CD4-positive, CD25-positive, alpha-beta regulatory T cell (primary cell): ENCODE results near the gene NPEPL1. TPM values are rescaled to one million over a fixed set of nuclear protein-coding genes. Genes with fewer than 3 reads are reported as not detected.

ENCODE experiments used
- ATAC-seq, 2 donors: fragments of 150-1000 bp; cut with Tn5 transposase; one replicate each; pipeline ENCODE4 v1.10.0; 2021; ENCODE audit warnings: low read depth in 2 of 2, moderate number of reproducible peaks in 2 of 2, moderate library complexity in 1 of 2
- DNase-seq, 3 donors: peaks; one replicate each; pipeline versions ENCODE4 v3.0.0 to v3.0.0-alpha.2; 2012 to 2022; ENCODE audit warnings: mixed read lengths in 1 of 3
- H3K27ac ChIP-seq: one replicate; pipeline ENCODE4 v1.7.0; 2013; ENCODE audit warnings: mild to moderate bottlenecking, low read length; ENCODE audit not compliant: insufficient read depth, poor library complexity, severe bottlenecking
- H3K27me3 ChIP-seq: one replicate; pipeline ENCODE4 v1.7.0; 2013; ENCODE audit warnings: low read length; ENCODE audit not compliant: control insufficient read depth, insufficient read depth
- H3K36me3 ChIP-seq: one replicate; pipeline ENCODE4 v1.7.0; 2013; ENCODE audit warnings: mild to moderate bottlenecking, low read length, moderate library complexity; ENCODE audit not compliant: control insufficient read depth, insufficient read depth
- H3K4me1 ChIP-seq: 2 replicates; pipeline ENCODE4 v1.7.0; 2013; ENCODE audit warnings: mild to moderate bottlenecking, low read length; ENCODE audit not compliant: insufficient read depth, control insufficient read depth, poor library complexity, severe bottlenecking
- H3K4me3 ChIP-seq: one replicate; pipeline ENCODE4 v1.7.0; 2013; ENCODE audit warnings: low read depth, mild to moderate bottlenecking, low read length, moderate library complexity
- H3K9me3 ChIP-seq, 2 experiments: 1 replicate in 1 of 2; 2 replicates in 1 of 2; pipeline ENCODE4 v1.7.0; 2013; ENCODE audit warnings: low read length in 2 of 2, mild to moderate bottlenecking in 1 of 2, moderate library complexity in 1 of 2; ENCODE audit not compliant: control insufficient read depth in 2 of 2
- H3K27ac Mint-ChIP-seq, 3 donors: one replicate each; pipeline ENCODE4 v1.8.0; 2020 to 2022; ENCODE audit warnings: mild to moderate bottlenecking in 3 of 3, mixed read lengths in 3 of 3, moderate library complexity in 2 of 3
- H3K27me3 Mint-ChIP-seq: one replicate; pipeline ENCODE4 v1.8.0; 2022; ENCODE audit warnings: mild to moderate bottlenecking, mixed read lengths
- H3K36me3 Mint-ChIP-seq: one replicate; pipeline ENCODE4 v1.8.0; 2020; ENCODE audit warnings: mixed read lengths
- H3K4me1 Mint-ChIP-seq, 4 donors: one replicate each; pipeline ENCODE4 v1.8.0; 2020 to 2022; ENCODE audit warnings: mixed read lengths in 4 of 4, mild to moderate bottlenecking in 1 of 4
- H3K4me3 Mint-ChIP-seq, 4 donors: one replicate each; pipeline ENCODE4 v1.8.0; 2020 to 2022; ENCODE audit warnings: mild to moderate bottlenecking in 4 of 4, mixed read lengths in 4 of 4, moderate library complexity in 3 of 4
- H3K9me3 Mint-ChIP-seq, 7 donors: one replicate each; pipeline ENCODE4 v1.8.0; 2020 to 2022; ENCODE audit warnings: mixed read lengths in 7 of 7, mild to moderate bottlenecking in 3 of 7, moderate library complexity in 2 of 7
- polyA plus RNA-seq, 4 donors: library from polyadenylated mRNA; unstranded; fragments of 300-500 nt; fragmentation: Illumina TruSeq; gene quantifications; one replicate each; pipeline ENCODE4 v1.2.3, GENCODE V29; 2021
- total RNA-seq: library from RNA; stranded (reverse); gene quantifications from one replicate; pipeline ENCODE4 v1.2.3, GENCODE V29; 2022

Gene NPEPL1
- total and polyA plus RNA-seq, 5 donors from 2014 or later = 7.7 to 62.2 (median 8.3) TPM

- Mint-ChIP-seq H3K27ac (peak overlapping the region; percentile 92 to 100 (median 99)), H3K36me3 (peaks cover 9% of the 10 kb centered on the region)
- no peaks in the 10 kb centered on the region for H3K27me3 ChIP-seq
Observed at GRCh38 chr20:58659841-58660240, 32.8 kb upstream of the NPEPL1 start.

GRCh38 chr20:58660855-58661597 is 31.6 kb upstream of the NPEPL1 start:
- Mint-ChIP-seq H3K27ac (peak overlapping the region; percentile 98 to 100 (median 99)), H3K27me3 (no peaks in the 10 kb centered on the region), H3K9me3 (no peaks in the 10 kb centered on the region), H3K4me3 (peak overlapping the region; percentile 85 to 94 (median 92)), H3K36me3 (peaks cover 13% of the 10 kb centered on the region), H3K4me1 (peaks cover 53 to 87% (median 67%) of the 10 kb centered on the region in 4 donors)
- DNase-seq (peak; percentile 48 to 78 (median 71)), ATAC-seq (peak; percentile 82 to 83)
- Histone ChIP-seq H3K4me3 (peak overlapping the region; percentile 90), H3K27me3 (no peaks in the 10 kb centered on the region), H3K9me3 (no peaks in the 10 kb centered on the region), H3K27ac (peak overlapping the region; percentile 94), H3K4me1 (peaks cover 75% of the 10 kb centered on the region), H3K36me3 (no peaks in the 10 kb centered on the region)

More at GRCh38 chr20:58659841-58660240, 32.8 kb upstream of the NPEPL1 start:
- H3K27me3 Mint-ChIP-seq = no peaks in the 10 kb centered on the region
- peaks cover 54 to 91% (median 70%) of the 10 kb centered on the region in 4 donors for H3K4me1 Mint-ChIP-seq
- ATAC-seq (peak; percentile 62 to 66), DNase-seq (peak in 1 of 3 donors; percentile 74)
- H3K4me3 Mint-ChIP-seq = peak overlapping the region; percentile 85 to 94 (median 86)
- H3K27ac ChIP-seq = peak overlapping the region; percentile 94
- no peaks in the 10 kb centered on the region for H3K9me3 ChIP-seq
- no peaks in the 10 kb centered on the region for H3K9me3 Mint-ChIP-seq
- H3K4me3 ChIP-seq = peak overlapping the region; percentile 90
- H3K36me3 ChIP-seq = peaks cover 4% of the 10 kb centered on the region
- H3K4me1 ChIP-seq = peaks cover 81% of the 10 kb centered on the region

- H3K4me3 ChIP-seq = peak overlapping the region; percentile 90
- H3K4me1 ChIP-seq = peaks cover 67% of the 10 kb centered on the region
- DNase-seq (peak in 1 of 3 donors; percentile 29), ATAC-seq (peak; percentile 4 to 12)
- H3K36me3 ChIP-seq = peaks cover 3% of the 10 kb centered on the region
- peak overlapping the region; percentile 85 to 94 (median 92) for H3K4me3 Mint-ChIP-seq
- H3K4me1 Mint-ChIP-seq = peaks cover 48 to 87% (median 62%) of the 10 kb centered on the region in 4 donors
- H3K27ac Mint-ChIP-seq = peak overlapping the region; percentile 98 to 100 (median 99)
- peak overlapping the region; percentile 94 for H3K27ac ChIP-seq
- peaks cover 17% of the 10 kb centered on the region for H3K36me3 Mint-ChIP-seq
- no peaks in the 10 kb centered on the region for H3K27me3 Mint-ChIP-seq
- H3K9me3 Mint-ChIP-seq = no peaks in the 10 kb centered on the region
- H3K27me3 ChIP-seq = no peaks in the 10 kb centered on the region
- no peaks in the 10 kb centered on the region for H3K9me3 ChIP-seq
Observed at GRCh38 chr20:58661598-58662473, 30.8 kb upstream of the NPEPL1 start.

GRCh38 chr20:58664331-58664730 is 28.3 kb upstream of the NPEPL1 start:
- Histone ChIP-seq H3K9me3 (no peaks in the 10 kb centered on the region), H3K27ac (peak overlapping the region; percentile 94), H3K4me1 (peaks cover 43% of the 10 kb centered on the region), H3K27me3 (no peaks in the 10 kb centered on the region), H3K36me3 (peaks cover 19% of the 10 kb centered on the region), H3K4me3 (no peak overlapping the region)
- Mint-ChIP-seq H3K27ac (peak overlapping the region; percentile 60 to 91 (median 85)), H3K9me3 (no peaks in the 10 kb centered on the region), H3K27me3 (no peaks in the 10 kb centered on the region), H3K4me3 (no peak overlapping the region), H3K4me1 (peaks cover 34 to 76% (median 53%) of the 10 kb centered on the region in 4 donors), H3K36me3 (peaks cover 24% of the 10 kb centered on the region)
- no peak for DNase-seq
- ATAC-seq = no peak

GRCh38 chr20:58664883-58665282 is 27.7 kb upstream of the NPEPL1 start:
- peaks cover 24% of the 10 kb centered on the region for H3K36me3 Mint-ChIP-seq
- H3K4me3 Mint-ChIP-seq = no peak overlapping the region
- peaks cover 37% of the 10 kb centered on the region for H3K4me1 ChIP-seq
- H3K9me3 ChIP-seq = no peaks in the 10 kb centered on the region
- ATAC-seq (no peak), DNase-seq (no peak)
- H3K27ac ChIP-seq = peak overlapping the region; percentile 94
- no peaks in the 10 kb centered on the region for H3K27me3 Mint-ChIP-seq
- no peak overlapping the region for H3K4me3 ChIP-seq
- H3K36me3 ChIP-seq = peaks cover 25% of the 10 kb centered on the region
- peaks cover 29 to 77% (median 52%) of the 10 kb centered on the region in 4 donors for H3K4me1 Mint-ChIP-seq
- no peaks in the 10 kb centered on the region for H3K27me3 ChIP-seq
- H3K9me3 Mint-ChIP-seq = no peaks in the 10 kb centered on the region
- peak overlapping the region; percentile 85 to 91 (median 85) for H3K27ac Mint-ChIP-seq

GRCh38 chr20:58665606-58666005 is 27.0 kb upstream of the NPEPL1 start:
- H3K27ac ChIP-seq = peak overlapping the region; percentile 94
- H3K27ac Mint-ChIP-seq = peak overlapping the region; percentile 85 to 91 (median 85)
- H3K4me1 ChIP-seq = peaks cover 30% of the 10 kb centered on the region
- H3K36me3 ChIP-seq = peaks cover 32% of the 10 kb centered on the region
- no peaks in the 10 kb centered on the region for H3K27me3 ChIP-seq
- no peaks in the 10 kb centered on the region for H3K9me3 ChIP-seq
- H3K4me3 Mint-ChIP-seq = no peak overlapping the region
- no peak for ATAC-seq
- no peak overlapping the region for H3K4me3 ChIP-seq
- peaks cover 23 to 76% (median 45%) of the 10 kb centered on the region in 4 donors for H3K4me1 Mint-ChIP-seq
- H3K9me3 Mint-ChIP-seq = no peaks in the 10 kb centered on the region
- DNase-seq = no peak
- H3K27me3 Mint-ChIP-seq = no peaks in the 10 kb centered on the region
- peaks cover 28% of the 10 kb centered on the region for H3K36me3 Mint-ChIP-seq

GRCh38 chr20:58666702-58667101 is 25.9 kb upstream of the NPEPL1 start:
- H3K9me3 Mint-ChIP-seq = no peaks in the 10 kb centered on the region

More at GRCh38 chr20:58666702-58667101, 25.9 kb upstream of the NPEPL1 start:
- Histone ChIP-seq H3K36me3 (peaks cover 38% of the 10 kb centered on the region), H3K4me1 (peaks cover 19% of the 10 kb centered on the region), H3K27me3 (no peaks in the 10 kb centered on the region), H3K27ac (no peak overlapping the region), H3K4me3 (no peak overlapping the region), H3K9me3 (no peaks in the 10 kb centered on the region)
- Mint-ChIP-seq H3K27me3 (no peaks in the 10 kb centered on the region), H3K4me1 (peaks cover 13 to 65% (median 38%) of the 10 kb centered on the region in 4 donors), H3K4me3 (no peak overlapping the region), H3K27ac (peak overlapping the region; percentile 0 to 47 (median 29)), H3K36me3 (peaks cover 28% of the 10 kb centered on the region)
- ATAC-seq (no peak), DNase-seq (no peak)
